B cell (primary cell): ENCODE measurements around the gene PALLD. TPM values are rescaled to one million over a fixed set of nuclear protein-coding genes. Genes with fewer than 3 reads are reported as not detected.

Experiments
- ATAC-seq: fragments of 200-7000 bp; cut with Tn5 transposase; one replicate; pipeline ENCODE4 v1.10.0; 2021; ENCODE audit warnings: low read depth, mild to moderate bottlenecking, moderate number of reproducible peaks, moderate library complexity
- CTCF ChIA-PET: fragments of 350-600 bp; sonication (Branson Sonifier 250); formaldehyde crosslinking; loops from one replicate; lab custom pipeline; 2021; ENCODE audit warnings: antibody characterized with exemption, inconsistent platforms; lab: Charles Lee
- POLR2A ChIA-PET: fragments of 350-600 bp; sonication (Branson Sonifier 250); formaldehyde crosslinking; loops from one replicate; lab custom pipeline; 2021; ENCODE audit warnings: antibody characterized with exemption; lab: Charles Lee
- DNase-seq: peaks from one replicate; pipeline ENCODE4 v3.0.0; 2013
- H2AFZ ChIP-seq: 2 replicates; pipeline ENCODE4 v1.6.1; 2012; ENCODE audit warnings: mild to moderate bottlenecking, low read depth, low read length; ENCODE audit not compliant: insufficient read depth, poor library complexity, severe bottlenecking
- H3K27ac ChIP-seq, 2 donors: 1 replicate in 1 of 2; 2 replicates in 1 of 2; pipeline ENCODE4 v1.5.1; 2012 to 2013; ENCODE audit warnings: low read length in 2 of 2, mild to moderate bottlenecking in 2 of 2, moderate library complexity in 1 of 2
- H3K27me3 ChIP-seq, 4 experiments: fragments of 200-600 bp in 1 of 4; sonication (generic) in 1 of 4; replicated peaks in 1 of 4; 1 replicate in 2 of 4; 2 replicates in 2 of 4; pipeline versions ENCODE4 v1.6.1 to v1.7.0; 2013 to 2016; ENCODE audit warnings: low read length in 3 of 4, mild to moderate bottlenecking in 2 of 4, mixed read lengths in 1 of 4, moderate library complexity in 1 of 4; ENCODE audit not compliant: insufficient read depth in 4 of 4, control insufficient read depth in 3 of 4; ENCODE audit errors: control extremely low read depth in 1 of 4
- H3K36me3 ChIP-seq, 2 experiments: replicated peaks in 1 of 2; 1 replicate in 1 of 2; 2 replicates in 1 of 2; pipeline versions ENCODE4 v1.6.1 to v1.7.1; 2013; ENCODE audit warnings: low read length in 1 of 2; ENCODE audit not compliant: insufficient read depth in 2 of 2, control insufficient read depth in 1 of 2; ENCODE audit errors: control extremely low read depth in 1 of 2, extremely low read depth in 1 of 2
- H3K4me1 ChIP-seq, 2 donors: fragments of 200-600 bp in 1 of 2; sonication (generic) in 1 of 2; 1 replicate in 1 of 2; 2 replicates in 1 of 2; pipeline versions ENCODE4 v1.5.1 to v1.6.1; 2013 to 2017; ENCODE audit warnings: low read length in 2 of 2; ENCODE audit not compliant: control insufficient read depth in 2 of 2, insufficient read depth in 2 of 2
- H3K4me2 ChIP-seq: replicated peaks from 2 replicates; pipeline ENCODE3; 2012; ENCODE audit warnings: mild to moderate bottlenecking, low read depth, low read length; ENCODE audit not compliant: poor library complexity, severe bottlenecking
- H3K4me3 ChIP-seq, 5 experiments: fragments of 200-600 bp in 1 of 5; sonication (generic) in 1 of 5; 1 replicate in 3 of 5; 2 replicates in 2 of 5; pipeline versions ENCODE4 v1.5.1 to v1.7.0; 2011 to 2016; ENCODE audit warnings: low read length in 4 of 5, mild to moderate bottlenecking in 4 of 5, low read depth in 2 of 5, control low read depth in 1 of 5, moderate library complexity in 1 of 5; ENCODE audit not compliant: insufficient read depth in 1 of 5; ENCODE audit errors: control extremely low read depth in 1 of 5, extremely low read depth in 1 of 5
- H3K79me2 ChIP-seq: fragments of 200-600 bp; sonication (generic); one replicate; pipeline ENCODE4 v1.6.0; 2016; ENCODE audit warnings: low read length; ENCODE audit not compliant: control insufficient read depth, insufficient read depth
- H3K9ac ChIP-seq: fragments of 200-600 bp; sonication (generic); 2 replicates; pipeline ENCODE4 v1.6.1; 2017; ENCODE audit warnings: mild to moderate bottlenecking, low read length, moderate library complexity
- H3K9me3 ChIP-seq, 3 donors: one replicate each; pipeline versions ENCODE4 v1.6.1 to v1.7.1; 2013; ENCODE audit warnings: low read length in 2 of 3; ENCODE audit not compliant: control insufficient read depth in 2 of 3, insufficient read depth in 1 of 3; ENCODE audit errors: control extremely low read depth in 1 of 3
- H4K20me1 ChIP-seq: 2 replicates; pipeline ENCODE4 v1.6.0; 2012; ENCODE audit warnings: mild to moderate bottlenecking, low read length; ENCODE audit not compliant: insufficient read depth, control insufficient read depth, poor library complexity, severe bottlenecking
- H3K27ac Mint-ChIP-seq: one replicate; pipeline ENCODE4 v1.8.0; 2021; ENCODE audit warnings: mixed read lengths
- H3K27me3 Mint-ChIP-seq: one replicate; pipeline ENCODE4 v1.8.0; 2021; ENCODE audit warnings: mixed read lengths
- H3K4me1 Mint-ChIP-seq: one replicate; pipeline ENCODE4 v1.8.0; 2021; ENCODE audit warnings: mixed read lengths
- H3K4me3 Mint-ChIP-seq: one replicate; pipeline ENCODE4 v1.8.0; 2021; ENCODE audit warnings: mixed read lengths
- H3K9me3 Mint-ChIP-seq: one replicate; pipeline ENCODE4 v1.8.0; 2022; ENCODE audit warnings: mixed read lengths; ENCODE audit not compliant: insufficient read depth
- CTCF ChIP-seq: fragments of 200-600 bp; IDR thresholded peaks from one replicate; pipeline ENCODE4 v1.8.0; 2022; ENCODE audit warnings: antibody characterized with exemption, mild to moderate bottlenecking
- EZH2 ChIP-seq: IDR thresholded peaks from 2 replicates; pipeline ENCODE4 v1.6.1; 2012; ENCODE audit warnings: borderline replicate concordance, low read depth, mild to moderate bottlenecking, moderate library complexity, low read length; ENCODE audit not compliant: insufficient read depth, poor library complexity, severe bottlenecking
- WGBS: methylation state at CpG from one replicate; pipeline ENCODE4 v1.1.5; 2013; ENCODE audit warnings: missing lambda C conversion rate; ENCODE audit not compliant: insufficient coverage; 5-methylcytosine and 5-hydroxymethylcytosine counted together
- intact Hi-C: fragments of 100-400 bp; cut with micrococcal nuclease; formaldehyde crosslinking; loops from one replicate; pipeline ENCODE4 v1.10.0; 2022
- polyA plus RNA-seq: library from polyadenylated mRNA; depleted of rRNA; stranded (reverse); fragments of >200 nt; gene quantifications from 2 replicates; pipeline ENCODE4 v1.2.3, GENCODE V29; 2012
- total RNA-seq, 2 donors: library from RNA; stranded (reverse); fragments of 120-200 nt in 1 of 2; gene quantifications; 1 replicate in 1 of 2; 2 replicates in 1 of 2; pipeline versions ENCODE4 v1.2.3 to v1.2.4, GENCODE V29; 2013 to 2022

Gene PALLD
- total and polyA plus RNA-seq, 2 donors (not counting 1 experiment from before 2014, with no cell fraction given): 0.63 to 0.71 TPM

GRCh38 chr4:168880072-168880675 is 383.3 kb downstream of the PALLD start:
- H3K27ac ChIP-seq: no peak overlapping the region
- Mint-ChIP-seq H3K4me1 (peaks cover 31% of the 10 kb centered on the region), H3K27me3 (peaks cover 26% of the 10 kb centered on the region), H3K9me3 (no peaks in the 10 kb centered on the region), H3K27ac (no peak overlapping the region), H3K4me3 (no peak overlapping the region)
- no peaks in the 10 kb centered on the region for H4K20me1 ChIP-seq
- POLR2A ChIA-PET: no interaction called here
- ATAC-seq (no peak), DNase-seq (no peak)
- no peaks in the 10 kb centered on the region for H3K79me2 ChIP-seq
- intact Hi-C loops: no loop called here
- peaks cover 0 to 23% (median 14%) of the 10 kb centered on the region in 4 experiments for H3K27me3 ChIP-seq
- no peak overlapping the region for H3K4me3 ChIP-seq
- H3K4me2 ChIP-seq: no peak overlapping the region
- no peak overlapping the region for H3K9ac ChIP-seq
- 93% methylated on average over 3 of the region's 6 CpGs for WGBS
- H3K4me1 ChIP-seq: peaks cover 26 to 33% of the 10 kb centered on the region in 2 donors
- TF ChIP-seq CTCF (no peak), EZH2 (no peak)
- no peak overlapping the region for H2AFZ ChIP-seq
- no peaks in the 10 kb centered on the region for H3K36me3 ChIP-seq
- CTCF ChIA-PET: no interaction called here
- no peaks in the 10 kb centered on the region for H3K9me3 ChIP-seq

- no peak overlapping the region for H3K27ac Mint-ChIP-seq
- peaks cover 17% of the 10 kb centered on the region for H3K27me3 Mint-ChIP-seq
- Histone ChIP-seq H3K27ac (no peak overlapping the region), H2AFZ (no peak overlapping the region), H3K4me2 (no peak overlapping the region), H3K9ac (no peak overlapping the region), H3K27me3 (peaks cover 0 to 15% (median 10%) of the 10 kb centered on the region in 4 experiments), H3K9me3 (no peaks in the 10 kb centered on the region), H3K36me3 (no peaks in the 10 kb centered on the region), H4K20me1 (no peaks in the 10 kb centered on the region), H3K79me2 (no peaks in the 10 kb centered on the region), H3K4me3 (no peak overlapping the region), H3K4me1 (peaks cover 26 to 33% of the 10 kb centered on the region in 2 donors)
- intact Hi-C loops: no loop called here
- DNase-seq (peak; percentile 45), ATAC-seq (peak; percentile 31)
- WGBS: 0% methylated on average over 1 of the region's 8 CpGs
- peaks cover 31% of the 10 kb centered on the region for H3K4me1 Mint-ChIP-seq
- no peaks in the 10 kb centered on the region for H3K9me3 Mint-ChIP-seq
- H3K4me3 Mint-ChIP-seq: peak overlapping the region; percentile 1
- TF ChIP-seq CTCF: no peak
- ChIA-PET CTCF (no interaction called here), POLR2A (no interaction called here)
These were observed 384.2 kb downstream of the PALLD start for GRCh38 chr4:168880811-168881595.
